CD4-positive, alpha-beta T cell treated with Interleukin-10 for 1 hour (primary cell): Measurements from ENCODE around the gene TMEM185A.
"Not testable (repeated sequence)": the region's sequence is repeated elsewhere in the genome, so short reads cannot be mapped to it uniquely, and the experiment has no call there.

Experiments
- DNase-seq: peaks from one replicate; pipeline ENCODE4 v3.0.0-alpha.2; 2020

TMEM185A gene

DNA sequence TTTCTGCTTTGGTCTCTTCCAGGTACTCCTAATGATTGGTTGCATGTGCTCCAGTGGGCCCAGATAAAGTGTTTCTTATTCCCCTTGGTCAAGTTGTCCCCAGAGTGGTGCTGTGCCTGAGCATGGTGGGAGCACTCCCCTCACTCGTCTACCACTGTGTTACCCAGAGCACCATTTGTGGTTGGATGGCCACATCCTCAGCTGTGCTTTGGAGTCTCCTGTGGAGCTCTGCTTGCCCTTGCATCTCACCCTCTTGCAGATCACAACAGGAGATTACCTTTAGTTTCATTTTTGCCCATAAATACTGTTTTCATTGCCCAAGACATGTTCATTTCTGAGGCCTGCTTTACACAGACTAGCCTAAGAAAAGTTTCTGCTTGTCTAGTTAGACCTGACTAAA lies 81.1 kb downstream of the TMEM185A start:
- not testable (repeated sequence) for DNase-seq

DNA sequence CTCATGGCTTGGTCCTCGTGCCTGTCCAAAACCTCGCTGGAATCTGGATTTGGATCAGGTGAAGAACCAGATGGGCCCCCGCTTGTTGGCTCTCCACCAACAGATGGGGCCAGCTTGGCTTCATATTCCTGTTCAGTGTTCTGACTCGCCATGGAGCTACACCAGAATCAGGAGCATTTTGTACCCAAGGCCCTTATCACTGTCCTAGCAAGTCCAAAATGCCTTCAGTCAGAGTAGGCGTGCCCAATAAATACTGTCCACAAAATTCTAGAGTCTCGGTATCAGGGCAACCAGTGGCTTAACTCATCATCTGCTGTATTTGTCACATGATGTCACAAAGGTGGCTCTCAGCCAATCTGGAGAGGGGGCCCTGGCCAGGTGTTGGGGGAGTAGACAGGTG lies 81.9 kb downstream of the TMEM185A start, which contains the start of gene HSFX3:
Gene HSFX3, minus strand, starts transcription at position 224 of the 400 bp plus-strand sequence. Its CDS starts 72 bp downstream, at position 152.
- DNase-seq: not testable (repeated sequence)

- not testable (repeated sequence) for DNase-seq
Measured at GRCh38 chrX:149547782-149548181, 83.8 kb downstream of the TMEM185A start.

DNA sequence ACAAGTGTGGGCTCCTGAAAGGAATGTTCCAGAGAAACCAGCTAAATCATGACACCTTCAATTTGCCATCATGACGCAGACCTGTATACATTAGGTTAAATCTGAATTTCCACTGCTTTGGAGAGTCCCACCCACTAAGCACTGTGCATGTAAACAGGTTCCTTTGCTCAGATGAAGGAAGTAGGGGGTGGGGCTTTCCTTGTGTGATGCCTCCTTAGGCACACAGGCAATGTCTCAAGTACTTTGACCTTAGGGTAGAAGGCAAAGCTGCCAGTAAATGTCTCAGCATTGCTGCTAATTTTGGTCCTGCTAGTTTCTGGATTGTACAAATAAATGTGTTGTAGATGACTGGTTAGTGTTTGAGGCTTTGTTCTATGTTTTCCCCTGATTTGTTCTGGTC lies 84.6 kb downstream of the TMEM185A start:
- not testable (repeated sequence) for DNase-seq
